Mesendoderm (in vitro differentiated cells): ENCODE results near the gene SDK2.
"Not testable (repeated sequence)": the region's sequence is repeated elsewhere in the genome, so short reads cannot be mapped to it uniquely, and the experiment has no call there.

Experiments
- DNase-seq: peaks from one replicate; pipeline ENCODE4 v3.0.0; 2013
- H2AK5ac ChIP-seq: 2 replicates; pipeline ENCODE4 v1.6.1; 2013; ENCODE audit warnings: low read length, inconsistent platforms
- H2BK120ac ChIP-seq: 2 replicates; pipeline ENCODE4 v1.6.1; 2013; ENCODE audit warnings: low read depth, mild to moderate bottlenecking, low read length, moderate library complexity, mixed read lengths
- H2BK15ac ChIP-seq: replicated peaks from 2 replicates; pipeline ENCODE4 v1.6.1; 2013; ENCODE audit warnings: low read depth, mild to moderate bottlenecking, moderate library complexity
- H2BK5ac ChIP-seq: 2 replicates; pipeline ENCODE4 v1.6.1; 2013; ENCODE audit warnings: low read length, inconsistent platforms
- H3K18ac ChIP-seq: 2 replicates; pipeline ENCODE4 v1.6.1; 2013; ENCODE audit warnings: mild to moderate bottlenecking, low read length, mixed read lengths
- H3K23ac ChIP-seq: one replicate; pipeline ENCODE4 v1.6.1; 2013; ENCODE audit warnings: low read length
- H3K27ac ChIP-seq: 2 replicates; pipeline ENCODE4 v1.5.1; 2013; ENCODE audit warnings: low read depth, mild to moderate bottlenecking, inconsistent platforms, low read length, moderate library complexity
- H3K27me3 ChIP-seq: 2 replicates; pipeline ENCODE4 v1.6.1; 2013; ENCODE audit warnings: low read length, control low read depth, mild to moderate bottlenecking, inconsistent platforms; ENCODE audit not compliant: insufficient read depth, poor library complexity
- H3K36me3 ChIP-seq: 2 replicates; pipeline ENCODE4 v1.6.1; 2013; ENCODE audit warnings: low read length, inconsistent platforms; ENCODE audit not compliant: control insufficient read depth, insufficient read depth
- H3K4ac ChIP-seq: one replicate; pipeline ENCODE4 v1.6.1; 2013; ENCODE audit warnings: low read depth, mild to moderate bottlenecking, low read length, moderate library complexity
- H3K4me1 ChIP-seq: 2 replicates; pipeline ENCODE4 v1.6.1; 2013; ENCODE audit warnings: low read depth, low read length, inconsistent platforms; ENCODE audit not compliant: control insufficient read depth
- H3K4me2 ChIP-seq: 2 replicates; pipeline ENCODE4 v1.6.1; 2013; ENCODE audit warnings: low read length
- H3K4me3 ChIP-seq: 2 replicates; pipeline ENCODE4 v1.5.1; 2013; ENCODE audit warnings: mild to moderate bottlenecking, low read length
- H3K56ac ChIP-seq: one replicate; pipeline ENCODE4 v1.6.1; 2013; ENCODE audit warnings: low read length
- H3K79me1 ChIP-seq: 2 replicates; pipeline ENCODE4 v1.6.1; 2013; ENCODE audit warnings: low read length, inconsistent platforms
- H3K79me2 ChIP-seq: 2 replicates; pipeline ENCODE4 v1.6.1; 2013; ENCODE audit warnings: mild to moderate bottlenecking, low read length; ENCODE audit not compliant: control insufficient read depth, insufficient read depth
- H3K9ac ChIP-seq: 2 replicates; pipeline ENCODE4 v1.6.1; 2013; ENCODE audit warnings: low read length, inconsistent platforms
- H4K5ac ChIP-seq: one replicate; pipeline ENCODE4 v1.6.1; 2013; ENCODE audit warnings: low read length
- H4K8ac ChIP-seq: one replicate; pipeline ENCODE4 v1.6.1; 2013; ENCODE audit warnings: low read depth, mild to moderate bottlenecking, control low read depth, low read length, moderate library complexity
- WGBS: extraction: QIAGEN DNeasy Blood & Tissue Kit; methylation state at CpG from one replicate; pipeline ENCODE4 v1.1.7; 2013; ENCODE audit warnings: low lambda C conversion rate, missing lambda C conversion rate; ENCODE audit not compliant: insufficient coverage; ENCODE audit errors: extremely low coverage; 5-methylcytosine and 5-hydroxymethylcytosine counted together

The SDK2 gene

GRCh38 chr17:73472715-73473114 is 171.5 kb downstream of the SDK2 start:
- H3K23ac ChIP-seq, H3K4ac ChIP-seq, DNase-seq, H3K79me1 ChIP-seq, H3K36me3 ChIP-seq, H3K27me3 ChIP-seq, H3K4me3 ChIP-seq, H3K4me2 ChIP-seq, H3K9ac ChIP-seq, H2BK120ac ChIP-seq, H3K18ac ChIP-seq, H3K4me1 ChIP-seq, H4K8ac ChIP-seq, H4K5ac ChIP-seq, H2BK5ac ChIP-seq, H2BK15ac ChIP-seq, H3K79me2 ChIP-seq, H2AK5ac ChIP-seq, H3K27ac ChIP-seq, H3K56ac ChIP-seq: not testable (repeated sequence)
- no CpG with 5 or more reads among the region's 8 CpGs for WGBS

GRCh38 chr17:73471924-73472323 is 172.3 kb downstream of the SDK2 start:
- Histone ChIP-seq H4K5ac (no peak overlapping the region), H3K23ac (no peak overlapping the region), H2AK5ac (no peak overlapping the region), H3K36me3 (no peaks in the 10 kb centered on the region), H3K56ac (no peak overlapping the region), H3K4me1 (peaks cover 1% of the 10 kb centered on the region), H2BK15ac (no peak overlapping the region), H2BK120ac (no peak overlapping the region), H3K79me2 (no peaks in the 10 kb centered on the region), H3K4me2 (no peak overlapping the region), H3K79me1 (no peaks in the 10 kb centered on the region), H3K9ac (no peak overlapping the region), H3K4me3 (no peak overlapping the region), H3K27ac (no peak overlapping the region), H3K4ac (no peak overlapping the region), H3K27me3 (no peaks in the 10 kb centered on the region), H2BK5ac (no peak overlapping the region), H3K18ac (no peak overlapping the region), H4K8ac (no peak overlapping the region)
- DNase-seq, result no peak
- WGBS, result no CpG with 5 or more reads among the region's 12 CpGs

- Histone ChIP-seq H4K8ac (no peak overlapping the region), H3K9ac (no peak overlapping the region), H3K36me3 (no peaks in the 10 kb centered on the region), H2BK5ac (no peak overlapping the region), H3K56ac (no peak overlapping the region), H2BK120ac (no peak overlapping the region), H3K23ac (no peak overlapping the region), H3K4me1 (no peaks in the 10 kb centered on the region), H3K79me1 (no peaks in the 10 kb centered on the region), H3K18ac (no peak overlapping the region), H3K4ac (no peak overlapping the region), H2AK5ac (no peak overlapping the region), H3K79me2 (no peaks in the 10 kb centered on the region), H3K4me3 (no peak overlapping the region), H3K4me2 (no peak overlapping the region), H2BK15ac (no peak overlapping the region), H4K5ac (no peak overlapping the region), H3K27ac (no peak overlapping the region), H3K27me3 (no peaks in the 10 kb centered on the region)
- WGBS, result no CpG with 5 or more reads among the region's 7 CpGs
- DNase-seq, result no peak
Observed at GRCh38 chr17:73470316-73470826, 173.9 kb downstream of the SDK2 start.

- no peaks in the 10 kb centered on the region for H3K27me3 ChIP-seq
- no CpG with 5 or more reads among the region's 4 CpGs for WGBS
Observed at GRCh38 chr17:73469311-73469710, 174.9 kb downstream of the SDK2 start.

GRCh38 chr17:73468221-73468620 is 176.0 kb downstream of the SDK2 start:
- Histone ChIP-seq H3K23ac (no peak overlapping the region), H3K56ac (no peak overlapping the region), H3K4me3 (no peak overlapping the region), H3K4me2 (no peak overlapping the region), H2AK5ac (no peak overlapping the region), H3K36me3 (no peaks in the 10 kb centered on the region), H3K27me3 (no peaks in the 10 kb centered on the region), H3K27ac (no peak overlapping the region), H2BK120ac (no peak overlapping the region), H4K8ac (no peak overlapping the region), H3K18ac (no peak overlapping the region), H3K4me1 (no peaks in the 10 kb centered on the region), H3K79me2 (no peaks in the 10 kb centered on the region), H2BK15ac (no peak overlapping the region), H4K5ac (no peak overlapping the region), H3K9ac (no peak overlapping the region), H3K4ac (no peak overlapping the region), H3K79me1 (no peaks in the 10 kb centered on the region), H2BK5ac (no peak overlapping the region)
- DNase-seq, result no peak
- WGBS, result no CpG with 5 or more reads among the region's 5 CpGs

More at GRCh38 chr17:73469311-73469710, 174.9 kb downstream of the SDK2 start:
- no peak for DNase-seq
- Histone ChIP-seq H3K23ac (no peak overlapping the region), H4K5ac (no peak overlapping the region), H3K36me3 (no peaks in the 10 kb centered on the region), H3K79me1 (no peaks in the 10 kb centered on the region), H3K27ac (no peak overlapping the region), H3K9ac (no peak overlapping the region), H2AK5ac (no peak overlapping the region), H2BK15ac (no peak overlapping the region), H3K4ac (no peak overlapping the region), H2BK5ac (no peak overlapping the region), H4K8ac (no peak overlapping the region), H3K18ac (no peak overlapping the region), H3K79me2 (no peaks in the 10 kb centered on the region), H3K56ac (no peak overlapping the region), H2BK120ac (no peak overlapping the region), H3K4me2 (no peak overlapping the region), H3K4me3 (no peak overlapping the region), H3K4me1 (no peaks in the 10 kb centered on the region)

- no peak overlapping the region for H2AK5ac ChIP-seq
- WGBS, result no CpG with 5 or more reads among the region's 6 CpGs
- H2BK5ac ChIP-seq, result no peak overlapping the region
- no peak for DNase-seq
- H4K5ac ChIP-seq, result no peak overlapping the region
- H3K79me1 ChIP-seq, result no peaks in the 10 kb centered on the region
- no peak overlapping the region for H4K8ac ChIP-seq
- H3K56ac ChIP-seq, result no peak overlapping the region
- no peak overlapping the region for H3K4ac ChIP-seq
- H3K18ac ChIP-seq, result no peak overlapping the region
- no peak overlapping the region for H2BK15ac ChIP-seq
- no peak overlapping the region for H3K27ac ChIP-seq
- H3K4me1 ChIP-seq, result no peaks in the 10 kb centered on the region
- no peak overlapping the region for H3K4me3 ChIP-seq
- no peak overlapping the region for H3K9ac ChIP-seq
- H3K79me2 ChIP-seq, result no peaks in the 10 kb centered on the region
- H2BK120ac ChIP-seq, result no peak overlapping the region
- H3K36me3 ChIP-seq, result no peaks in the 10 kb centered on the region
- no peak overlapping the region for H3K23ac ChIP-seq
- H3K4me2 ChIP-seq, result no peak overlapping the region
- H3K27me3 ChIP-seq, result no peaks in the 10 kb centered on the region
Observed at GRCh38 chr17:73467651-73468050, 176.6 kb downstream of the SDK2 start.
